GM06990 (cell line): Measurements from ENCODE around the gene TTK.

Experiments
- DNase-seq: peaks from one replicate; pipeline ENCODE4 v3.0.0-alpha.2; 2011; ENCODE audit not compliant: insufficient read length; ENCODE audit errors: extremely low read depth
- H3K27me3 ChIP-seq: replicated peaks from 2 replicates; pipeline ENCODE4 v1.6.0; 2011; ENCODE audit warnings: low read length; ENCODE audit not compliant: control insufficient read depth, insufficient read depth
- H3K36me3 ChIP-seq: 2 replicates; pipeline ENCODE4 v1.5.1; 2011; ENCODE audit warnings: low read length; ENCODE audit not compliant: control insufficient read depth, insufficient read depth
- H3K4me3 ChIP-seq: replicated peaks from 2 replicates; pipeline ENCODE4 v1.5.1; 2011; ENCODE audit warnings: low read depth, mild to moderate bottlenecking, control low read depth, low read length
- TF ChIP-seq, protein P1 (sequence below): IDR thresholded peaks from 2 replicates; pipeline ENCODE4 v1.5.1; 2011; ENCODE audit warnings: low read length, control low read depth, mild to moderate bottlenecking, inconsistent platforms; ENCODE audit not compliant: insufficient read depth, poor library complexity, severe bottlenecking

The TTK gene

DNA sequence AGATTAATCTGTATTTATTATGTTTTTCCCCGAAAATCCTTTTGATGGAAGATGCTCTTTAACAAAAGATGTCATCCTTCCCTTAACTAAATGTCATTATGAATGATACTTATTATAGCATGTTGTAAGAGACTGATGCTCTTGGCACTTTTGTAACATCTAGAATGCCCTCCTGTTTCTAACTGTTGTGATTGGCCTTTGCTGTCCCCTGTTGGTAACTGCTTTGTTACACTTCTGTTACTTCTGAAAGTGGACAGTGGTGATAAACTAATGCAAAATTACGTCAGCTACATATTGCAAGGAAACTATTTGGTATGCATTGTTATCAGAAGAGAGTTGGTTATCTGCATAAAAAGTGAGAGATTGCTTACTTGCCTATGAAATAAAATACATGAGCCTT lies 5.8 kb downstream of the TTK start:
- no peak for DNase-seq
- peaks cover 2% of the 10 kb centered on the region for H3K36me3 ChIP-seq
- H3K4me3 ChIP-seq: no peak overlapping the region
- H3K27me3 ChIP-seq: no peaks in the 10 kb centered on the region
- TF ChIP-seq, protein P1, sequence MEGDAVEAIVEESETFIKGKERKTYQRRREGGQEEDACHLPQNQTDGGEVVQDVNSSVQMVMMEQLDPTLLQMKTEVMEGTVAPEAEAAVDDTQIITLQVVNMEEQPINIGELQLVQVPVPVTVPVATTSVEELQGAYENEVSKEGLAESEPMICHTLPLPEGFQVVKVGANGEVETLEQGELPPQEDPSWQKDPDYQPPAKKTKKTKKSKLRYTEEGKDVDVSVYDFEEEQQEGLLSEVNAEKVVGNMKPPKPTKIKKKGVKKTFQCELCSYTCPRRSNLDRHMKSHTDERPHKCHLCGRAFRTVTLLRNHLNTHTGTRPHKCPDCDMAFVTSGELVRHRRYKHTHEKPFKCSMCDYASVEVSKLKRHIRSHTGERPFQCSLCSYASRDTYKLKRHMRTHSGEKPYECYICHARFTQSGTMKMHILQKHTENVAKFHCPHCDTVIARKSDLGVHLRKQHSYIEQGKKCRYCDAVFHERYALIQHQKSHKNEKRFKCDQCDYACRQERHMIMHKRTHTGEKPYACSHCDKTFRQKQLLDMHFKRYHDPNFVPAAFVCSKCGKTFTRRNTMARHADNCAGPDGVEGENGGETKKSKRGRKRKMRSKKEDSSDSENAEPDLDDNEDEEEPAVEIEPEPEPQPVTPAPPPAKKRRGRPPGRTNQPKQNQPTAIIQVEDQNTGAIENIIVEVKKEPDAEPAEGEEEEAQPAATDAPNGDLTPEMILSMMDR: no peak

DNA sequence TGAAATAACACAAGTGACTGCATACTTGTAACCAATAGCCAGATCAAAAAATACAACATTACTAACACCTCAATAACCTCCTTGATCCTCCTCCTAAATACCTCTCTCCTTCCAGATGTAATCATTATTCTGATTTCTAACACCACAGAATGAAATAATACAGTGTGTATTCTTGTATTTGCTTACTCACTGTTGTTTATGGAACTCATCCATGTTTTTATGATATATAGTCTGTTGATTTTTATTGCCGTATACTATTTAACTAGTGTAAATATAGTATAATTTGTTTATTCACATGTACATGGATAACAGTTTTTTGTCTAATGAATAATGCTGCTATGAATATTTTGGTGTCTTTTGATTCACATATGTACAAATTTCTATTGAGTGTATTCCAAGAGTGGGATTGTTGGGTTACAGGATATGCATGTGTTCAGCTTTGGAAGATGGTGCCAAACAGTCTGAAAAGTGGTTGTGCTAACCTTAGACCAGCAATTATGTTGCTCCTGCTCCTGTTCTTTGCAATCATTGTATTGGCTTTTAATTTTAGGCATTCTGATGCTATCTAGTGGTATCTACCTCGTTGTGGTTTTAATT lies 11.5 kb downstream of the TTK start:
- no peaks in the 10 kb centered on the region for H3K27me3 ChIP-seq
- no peak for DNase-seq
- TF ChIP-seq, protein P1: no peak
- no peak overlapping the region for H3K4me3 ChIP-seq
- peaks cover 2% of the 10 kb centered on the region for H3K36me3 ChIP-seq

DNA sequence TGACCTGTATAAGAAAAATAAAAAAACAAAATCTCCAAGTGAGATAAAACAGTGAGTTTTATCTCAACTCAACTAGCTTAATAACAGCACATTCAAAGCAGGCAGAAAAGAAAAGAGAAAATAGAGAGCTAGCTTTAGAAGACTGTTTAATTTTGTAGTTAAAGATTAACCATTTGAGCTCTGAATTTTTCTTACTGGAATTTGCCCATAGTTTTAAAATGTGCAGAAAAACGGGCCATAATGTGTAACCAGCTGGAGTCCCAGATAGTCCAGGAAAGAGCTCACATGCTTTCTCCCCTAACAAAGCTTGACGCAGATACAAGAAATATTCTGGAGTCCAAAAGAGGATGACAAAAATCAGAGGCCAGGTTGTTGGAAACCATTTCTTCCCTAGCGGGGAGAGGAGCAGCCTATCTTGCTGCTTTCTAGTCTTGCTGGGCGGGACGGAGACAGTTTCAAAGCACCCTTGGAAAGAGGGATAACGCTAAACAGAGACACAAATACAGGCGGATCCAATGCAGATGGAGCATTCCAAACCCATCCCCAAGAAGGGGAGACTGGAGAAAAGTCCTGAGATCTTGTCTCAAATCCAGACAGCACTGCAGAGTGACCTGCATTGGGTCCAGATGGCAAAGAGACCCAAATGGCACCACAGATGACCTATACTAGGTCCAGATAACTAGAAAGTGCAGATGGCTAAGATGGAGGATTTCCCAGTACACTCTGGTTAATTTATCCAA lies 16.1 kb downstream of the TTK start:
- TF ChIP-seq, protein P1: no peak
- no peak for DNase-seq
- Histone ChIP-seq H3K36me3 (peaks cover 2% of the 10 kb centered on the region), H3K4me3 (no peak overlapping the region), H3K27me3 (no peaks in the 10 kb centered on the region)

DNA sequence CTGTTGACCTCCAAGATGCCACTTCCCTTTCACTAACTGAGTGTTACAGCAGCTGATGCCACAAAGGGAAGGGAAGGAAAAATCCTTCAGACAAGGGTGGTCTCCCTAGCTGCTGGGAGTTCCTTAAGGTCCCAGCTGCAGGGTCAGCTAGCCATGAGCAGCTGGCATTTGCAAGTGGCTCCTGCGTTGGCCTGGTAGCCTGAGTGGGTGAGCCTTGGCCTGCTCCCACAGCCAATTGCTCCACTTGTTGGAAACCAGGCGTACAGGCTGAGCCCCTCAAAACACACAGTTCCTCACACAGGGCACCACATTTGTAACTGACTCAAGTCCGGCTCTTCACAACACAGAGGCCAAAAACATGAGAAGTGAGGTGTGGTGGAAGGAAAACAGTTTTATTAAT lies 16.7 kb downstream of the TTK start:
- Histone ChIP-seq H3K27me3 (no peaks in the 10 kb centered on the region), H3K36me3 (peaks cover under 1% of the 10 kb centered on the region), H3K4me3 (no peak overlapping the region)
- TF ChIP-seq, protein P1: no peak
- no peak for DNase-seq

DNA sequence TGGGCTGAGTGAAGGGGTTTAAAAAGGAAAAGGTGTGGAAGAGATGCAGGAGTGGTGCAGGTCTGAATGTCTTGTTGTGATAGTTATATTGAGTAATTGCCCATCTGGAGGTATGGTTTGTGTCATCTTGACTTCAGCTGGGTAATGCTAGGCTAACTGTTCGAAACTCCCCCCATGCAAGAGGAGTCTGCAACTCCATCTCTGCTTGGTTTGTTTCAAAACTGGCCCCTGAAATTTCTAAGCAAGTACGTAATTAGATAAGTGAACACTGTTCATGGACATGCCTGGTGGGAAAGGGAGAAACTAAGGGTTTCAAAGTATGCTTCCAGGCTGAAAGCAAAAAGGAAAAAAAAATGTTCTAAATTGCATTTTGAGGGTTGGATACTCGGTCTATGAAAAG lies 17.1 kb downstream of the TTK start:
- no peak for DNase-seq
- Histone ChIP-seq H3K4me3 (no peak overlapping the region), H3K27me3 (no peaks in the 10 kb centered on the region), H3K36me3 (no peaks in the 10 kb centered on the region; the same call in none of the 2 replicates)
- TF ChIP-seq, protein P1: no peak
